GM12875 (cell line): ENCODE results near the gene OTUD6A.

Experiments
- H3K4me3 ChIP-seq: one replicate; pipeline ENCODE4 v1.5.1; 2011; ENCODE audit warnings: low read depth, low read length, control low read depth
- TF ChIP-seq, protein P1 (sequence below): IDR thresholded peaks from 2 replicates; pipeline ENCODE4 v1.5.1; 2011; ENCODE audit warnings: low read depth, mild to moderate bottlenecking, control low read depth, inconsistent platforms, low read length, moderate library complexity, borderline replicate concordance; ENCODE audit not compliant: insufficient read depth

The OTUD6A gene

DNA sequence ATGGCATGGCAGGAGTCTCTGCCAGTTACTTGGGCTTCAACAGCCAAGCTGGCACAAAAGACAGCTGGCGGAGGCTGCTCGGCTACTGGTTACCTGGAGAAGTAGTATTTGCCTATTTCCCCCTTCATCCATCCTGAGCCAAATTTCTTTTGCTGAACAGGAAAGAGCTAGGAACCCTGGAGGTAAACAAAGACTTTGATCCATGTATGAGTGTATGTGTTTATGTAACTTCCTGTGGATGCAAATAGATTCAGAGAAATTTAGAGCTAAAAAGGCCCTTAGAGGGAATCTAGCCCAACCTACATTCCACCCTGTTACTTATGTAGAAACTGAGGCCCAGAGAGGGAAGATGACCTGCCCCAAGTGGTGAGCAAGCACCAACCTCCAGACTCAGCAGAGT is 23.7 kb upstream of the OTUD6A start:
- no peak overlapping the region for H3K4me3 ChIP-seq
- TF ChIP-seq, protein P1, sequence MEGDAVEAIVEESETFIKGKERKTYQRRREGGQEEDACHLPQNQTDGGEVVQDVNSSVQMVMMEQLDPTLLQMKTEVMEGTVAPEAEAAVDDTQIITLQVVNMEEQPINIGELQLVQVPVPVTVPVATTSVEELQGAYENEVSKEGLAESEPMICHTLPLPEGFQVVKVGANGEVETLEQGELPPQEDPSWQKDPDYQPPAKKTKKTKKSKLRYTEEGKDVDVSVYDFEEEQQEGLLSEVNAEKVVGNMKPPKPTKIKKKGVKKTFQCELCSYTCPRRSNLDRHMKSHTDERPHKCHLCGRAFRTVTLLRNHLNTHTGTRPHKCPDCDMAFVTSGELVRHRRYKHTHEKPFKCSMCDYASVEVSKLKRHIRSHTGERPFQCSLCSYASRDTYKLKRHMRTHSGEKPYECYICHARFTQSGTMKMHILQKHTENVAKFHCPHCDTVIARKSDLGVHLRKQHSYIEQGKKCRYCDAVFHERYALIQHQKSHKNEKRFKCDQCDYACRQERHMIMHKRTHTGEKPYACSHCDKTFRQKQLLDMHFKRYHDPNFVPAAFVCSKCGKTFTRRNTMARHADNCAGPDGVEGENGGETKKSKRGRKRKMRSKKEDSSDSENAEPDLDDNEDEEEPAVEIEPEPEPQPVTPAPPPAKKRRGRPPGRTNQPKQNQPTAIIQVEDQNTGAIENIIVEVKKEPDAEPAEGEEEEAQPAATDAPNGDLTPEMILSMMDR: no peak

DNA sequence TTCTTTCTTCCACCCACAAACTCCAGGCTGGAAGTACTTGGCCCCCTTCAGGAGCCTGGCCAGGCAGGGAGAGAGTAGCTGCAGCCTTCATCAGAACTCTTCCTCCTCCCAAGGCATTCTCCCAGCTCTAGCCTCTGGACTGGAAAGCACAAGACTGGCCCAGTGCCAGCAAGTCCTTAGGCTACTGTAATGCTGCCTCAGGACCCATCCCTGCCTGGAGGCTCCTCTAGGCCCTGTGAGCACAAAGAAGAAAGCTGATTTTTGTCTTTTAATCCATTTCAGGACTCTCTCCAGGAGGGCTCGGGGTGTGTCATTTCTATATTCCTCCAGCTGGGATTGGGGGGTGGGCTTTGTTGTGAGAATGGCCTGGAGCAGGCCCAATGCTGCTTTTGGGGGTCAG is 23.3 kb upstream of the OTUD6A start:
- TF ChIP-seq, protein P1: no peak
- no peak overlapping the region for H3K4me3 ChIP-seq

DNA sequence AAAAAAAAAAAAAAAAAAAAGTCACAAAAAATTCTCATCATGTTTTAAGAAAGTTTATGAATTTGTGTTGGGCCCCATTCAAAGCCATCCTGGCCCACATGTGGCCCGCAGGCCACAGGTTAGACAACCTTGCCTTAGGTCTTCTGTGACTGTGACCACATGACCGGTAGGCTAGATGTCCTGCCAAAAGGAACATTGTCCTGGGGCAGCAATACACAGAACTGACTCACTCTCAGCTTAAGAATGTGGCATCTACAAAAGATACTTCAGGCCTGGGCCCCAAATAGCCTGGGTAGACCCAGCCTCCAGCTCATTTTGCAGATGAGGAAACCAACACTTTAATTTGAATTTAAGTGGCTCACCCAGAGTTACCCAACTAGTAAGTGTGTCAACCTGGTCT is 22.5 kb upstream of the OTUD6A start:
- TF ChIP-seq, protein P1: no peak
- no peak overlapping the region for H3K4me3 ChIP-seq

DNA sequence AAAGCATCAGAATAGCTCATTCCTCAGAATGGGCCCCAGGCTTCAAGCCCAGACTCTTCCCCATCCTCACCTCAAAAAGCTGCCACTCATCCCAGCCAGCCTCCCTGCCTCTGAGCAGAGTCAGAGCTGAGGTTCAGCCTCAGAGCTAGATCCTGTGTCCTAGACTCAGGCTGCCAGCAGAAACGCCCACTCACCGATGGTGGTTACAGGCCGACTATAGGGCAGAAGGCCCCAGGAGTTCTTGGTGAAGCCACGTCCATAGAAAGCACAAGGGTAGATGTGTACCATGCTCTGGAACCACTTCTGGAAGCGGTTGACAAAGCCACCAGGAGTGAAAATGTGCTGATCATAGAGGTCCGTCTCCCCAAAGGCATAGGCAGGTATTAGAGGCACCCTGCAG is 20.3 kb upstream of the OTUD6A start:
- no peak overlapping the region for H3K4me3 ChIP-seq
- TF ChIP-seq, protein P1: no peak

DNA sequence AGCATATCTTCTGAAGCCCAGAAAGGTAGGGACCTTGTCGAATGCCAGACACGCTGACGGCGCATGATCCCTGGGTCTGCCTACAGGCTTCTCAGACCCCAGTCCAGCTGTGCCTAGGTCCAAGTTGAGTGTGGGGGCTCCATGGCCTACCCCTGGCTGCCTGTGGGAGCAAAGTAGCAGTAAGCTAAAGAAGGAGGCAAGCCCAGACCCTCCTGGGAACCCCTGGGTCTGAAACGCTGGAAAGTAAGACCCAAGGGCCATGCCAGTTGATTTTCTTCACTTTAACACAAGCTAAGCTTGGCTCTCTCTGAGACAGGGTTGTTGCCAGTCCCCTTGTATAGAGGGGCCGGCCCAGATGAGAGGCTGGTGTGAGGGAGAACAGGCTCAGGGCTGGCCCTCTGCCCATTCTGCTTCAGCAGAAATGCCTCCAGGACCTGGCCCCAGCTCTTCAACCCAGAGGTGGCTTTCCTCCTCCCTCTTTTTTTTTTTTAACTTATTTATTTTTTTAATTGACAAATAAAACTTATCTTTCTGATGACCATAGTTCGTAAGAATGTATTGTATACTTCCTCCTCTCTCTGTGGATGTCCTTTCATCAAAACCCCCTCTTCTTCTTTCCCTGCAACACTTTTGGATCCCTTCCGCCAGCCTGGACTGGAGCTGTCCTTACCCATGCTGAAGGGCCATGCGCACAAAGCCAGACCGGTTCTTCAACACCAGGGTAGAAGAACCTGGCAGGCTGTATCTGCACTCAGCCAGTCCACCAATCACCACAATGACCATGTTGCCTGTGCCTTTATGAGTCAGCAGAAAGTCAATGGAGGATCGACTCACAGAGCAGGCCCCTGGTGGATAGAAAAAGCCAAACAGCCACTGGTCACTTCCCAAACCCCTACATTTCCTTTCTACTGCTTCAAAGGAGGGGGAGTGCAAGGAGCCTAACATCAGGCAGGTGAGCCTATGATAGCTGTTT is 19.6 kb upstream of the OTUD6A start:
- TF ChIP-seq, protein P1: no peak
- H3K4me3 ChIP-seq: no peak overlapping the region

DNA sequence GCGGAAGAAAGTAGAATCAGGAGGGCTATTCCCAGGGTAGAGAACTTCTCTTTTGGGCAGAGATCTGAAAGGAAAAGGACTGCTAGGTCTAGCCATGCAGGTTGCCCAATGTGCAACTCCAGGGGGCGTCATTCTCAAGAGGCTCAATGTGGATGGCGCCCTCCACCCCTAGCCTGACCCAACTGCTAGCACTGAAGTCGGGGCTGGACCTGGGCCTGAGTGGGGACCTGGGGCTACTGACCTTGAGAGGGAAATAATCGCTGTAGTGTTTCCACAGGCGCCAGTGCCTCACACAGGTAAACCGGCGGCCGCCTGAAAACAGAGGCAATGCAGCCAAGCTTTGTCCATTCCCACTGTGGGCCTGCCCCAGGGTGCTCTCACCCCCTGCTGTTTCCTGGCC is 18.6 kb upstream of the OTUD6A start:
- TF ChIP-seq, protein P1: no peak

More for the DNA sequence above, 18.6 kb upstream of the OTUD6A start:
- no peak overlapping the region for H3K4me3 ChIP-seq
